CD4-positive, alpha-beta memory T cell (primary cell): ENCODE measurements around the gene ADGRD1. TPM values are rescaled to one million over a fixed set of nuclear protein-coding genes. Genes with fewer than 3 reads are reported as not detected.

Experiments
- CTCF ChIA-PET: fragments of 350-600 bp; sonication (Branson Sonifier 250); formaldehyde crosslinking; loops from one replicate; lab custom pipeline; 2021; ENCODE audit warnings: inconsistent platforms; ENCODE audit not compliant: partially characterized antibody; lab: Charles Lee
- POLR2A ChIA-PET: fragments of 350-600 bp; sonication (Branson Sonifier 250); formaldehyde crosslinking; loops from one replicate; lab custom pipeline; 2021; ENCODE audit not compliant: partially characterized antibody; lab: Charles Lee
- DNase-seq, 5 donors: peaks; one replicate each; pipeline versions ENCODE4 v3.0.0 to v3.0.0-alpha.2; 2020 to 2022; ENCODE audit warnings: mixed read lengths in 1 of 5
- H3K27ac ChIP-seq: one replicate; pipeline ENCODE4 v1.7.0; 2013; ENCODE audit warnings: low read depth, low read length
- H3K27me3 ChIP-seq: 2 replicates; pipeline ENCODE4 v1.7.0; 2013; ENCODE audit warnings: mild to moderate bottlenecking, low read length, moderate library complexity; ENCODE audit not compliant: insufficient read depth
- H3K36me3 ChIP-seq: 2 replicates; pipeline ENCODE4 v1.7.0; 2013; ENCODE audit warnings: mild to moderate bottlenecking, low read length, moderate library complexity; ENCODE audit not compliant: insufficient read depth
- H3K4me1 ChIP-seq: 2 replicates; pipeline ENCODE4 v1.7.0; 2013; ENCODE audit warnings: mild to moderate bottlenecking, low read length, moderate library complexity; ENCODE audit not compliant: insufficient read depth
- H3K4me3 ChIP-seq, 2 donors: one replicate each; pipeline ENCODE4 v1.7.0; 2013; ENCODE audit warnings: low read length in 2 of 2, mild to moderate bottlenecking in 1 of 2
- H3K9me3 ChIP-seq, 2 donors: one replicate each; pipeline ENCODE4 v1.7.0; 2013; ENCODE audit warnings: low read length in 2 of 2, control low read depth in 1 of 2; ENCODE audit not compliant: control insufficient read depth in 1 of 2
- H3K27ac Mint-ChIP-seq, 7 donors: one replicate each; pipeline ENCODE4 v1.8.0; 2020 to 2021; ENCODE audit warnings: mixed read lengths in 7 of 7, mild to moderate bottlenecking in 6 of 7, inconsistent platforms in 3 of 7, moderate library complexity in 3 of 7
- H3K27me3 Mint-ChIP-seq, 2 donors: one replicate each; pipeline ENCODE4 v1.8.0; 2020 to 2021; ENCODE audit warnings: mixed read lengths in 2 of 2
- H3K36me3 Mint-ChIP-seq, 2 donors: one replicate each; pipeline ENCODE4 v1.8.0; 2020 to 2021; ENCODE audit warnings: mixed read lengths in 2 of 2, inconsistent platforms in 1 of 2, mild to moderate bottlenecking in 1 of 2
- H3K4me1 Mint-ChIP-seq, 4 donors: one replicate each; pipeline ENCODE4 v1.8.0; 2020 to 2021; ENCODE audit warnings: mixed read lengths in 4 of 4, mild to moderate bottlenecking in 1 of 4
- H3K4me3 Mint-ChIP-seq, 8 donors: one replicate each; pipeline ENCODE4 v1.8.0; 2020 to 2021; ENCODE audit warnings: mixed read lengths in 8 of 8, mild to moderate bottlenecking in 7 of 8, moderate library complexity in 6 of 8, inconsistent platforms in 3 of 8
- H3K9me3 Mint-ChIP-seq, 8 donors: one replicate each; pipeline ENCODE4 v1.8.0; 2020 to 2021; ENCODE audit warnings: mixed read lengths in 8 of 8, mild to moderate bottlenecking in 5 of 8, inconsistent platforms in 3 of 8, moderate library complexity in 1 of 8
- intact Hi-C: fragments of 100-400 bp; cut with micrococcal nuclease; formaldehyde crosslinking; loops from one replicate; pipeline ENCODE4 v1.15.1; 2023
- polyA plus RNA-seq, 2 donors: library from polyadenylated mRNA; unstranded; fragments of 300-500 nt; fragmentation: Illumina TruSeq; gene quantifications; one replicate each; pipeline ENCODE4 v1.2.3, GENCODE V29; 2021
- total RNA-seq, 2 experiments: library from RNA; stranded (reverse); gene quantifications; one replicate each; pipeline ENCODE4 v1.2.3, GENCODE V29; 2021

Gene ADGRD1
- total and polyA plus RNA-seq, 4 experiments from 2014 or later, result not detected

DNA sequence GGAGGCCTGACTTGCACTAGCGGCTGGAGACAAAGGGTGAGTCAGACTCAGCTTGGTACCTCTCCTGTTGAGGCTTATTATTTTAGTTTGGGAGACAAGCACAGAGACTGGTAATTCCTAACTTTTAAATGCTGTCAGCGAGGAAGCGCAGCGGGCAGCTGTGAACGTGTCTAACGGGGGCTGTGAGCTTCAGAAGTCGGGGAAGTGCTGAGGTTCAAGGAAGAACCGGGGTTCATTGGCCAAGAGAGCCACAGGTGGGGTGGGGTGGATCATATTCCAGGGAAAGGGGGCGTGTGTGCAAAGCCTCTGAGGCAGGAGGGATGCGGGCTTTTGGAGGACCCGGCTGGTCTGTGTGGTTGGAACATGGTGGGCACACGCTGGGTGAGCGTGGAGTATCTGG lies 36.1 kb upstream of the ADGRD1 start:
- peaks cover 7% of the 10 kb centered on the region for H3K27me3 ChIP-seq
- H3K36me3 ChIP-seq, result no peaks in the 10 kb centered on the region
- ChIA-PET POLR2A (no interaction called here), CTCF (no interaction called here)
- H3K9me3 ChIP-seq, result no peaks in the 10 kb centered on the region
- no peak for DNase-seq
- H3K27ac ChIP-seq, result no peak overlapping the region
- Mint-ChIP-seq H3K27me3 (peaks cover 39 to 45% of the 10 kb centered on the region in 2 donors), H3K9me3 (peaks cover 0 to 6% (median 1%) of the 10 kb centered on the region in 8 donors), H3K4me3 (no peak overlapping the region), H3K27ac (no peak overlapping the region), H3K36me3 (no peaks in the 10 kb centered on the region), H3K4me1 (peaks cover 0 to 4% (median 2%) of the 10 kb centered on the region in 4 donors)
- H3K4me1 ChIP-seq, result no peaks in the 10 kb centered on the region
- H3K4me3 ChIP-seq, result no peak overlapping the region
- intact Hi-C loops, result no loop called here

DNA sequence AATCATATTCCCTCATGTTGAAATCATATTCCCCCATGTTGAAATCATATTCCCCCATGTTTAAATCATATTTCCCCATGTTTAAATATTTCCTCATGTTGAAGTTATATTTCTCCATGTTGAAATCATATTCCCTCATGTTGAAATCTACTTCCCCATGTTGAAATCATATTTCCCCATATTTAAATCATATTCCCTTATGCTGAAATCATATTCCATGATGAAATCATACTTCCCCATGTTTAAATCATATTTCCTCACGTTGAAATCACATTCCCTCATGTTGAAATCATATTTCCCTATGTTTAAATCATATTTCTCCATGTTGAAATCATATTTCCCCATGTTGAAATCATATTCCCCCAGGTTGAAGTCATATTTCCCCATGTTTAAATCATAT lies 34.6 kb upstream of the ADGRD1 start:
- Histone ChIP-seq H3K36me3 (no peaks in the 10 kb centered on the region), H3K4me3 (no peak overlapping the region), H3K4me1 (no peaks in the 10 kb centered on the region), H3K9me3 (no peaks in the 10 kb centered on the region), H3K27me3 (peaks cover 7% of the 10 kb centered on the region), H3K27ac (no peak overlapping the region)
- CTCF ChIA-PET, result no interaction called here
- intact Hi-C loops, result no loop called here
- POLR2A ChIA-PET, result no interaction called here
- Mint-ChIP-seq H3K27me3 (peaks cover 37 to 48% of the 10 kb centered on the region in 2 donors), H3K4me1 (peaks cover 0 to 4% (median 2%) of the 10 kb centered on the region in 4 donors), H3K9me3 (peaks cover 0 to 6% (median 2%) of the 10 kb centered on the region in 8 donors), H3K27ac (no peak overlapping the region), H3K4me3 (no peak overlapping the region), H3K36me3 (no peaks in the 10 kb centered on the region)
- no peak for DNase-seq

DNA sequence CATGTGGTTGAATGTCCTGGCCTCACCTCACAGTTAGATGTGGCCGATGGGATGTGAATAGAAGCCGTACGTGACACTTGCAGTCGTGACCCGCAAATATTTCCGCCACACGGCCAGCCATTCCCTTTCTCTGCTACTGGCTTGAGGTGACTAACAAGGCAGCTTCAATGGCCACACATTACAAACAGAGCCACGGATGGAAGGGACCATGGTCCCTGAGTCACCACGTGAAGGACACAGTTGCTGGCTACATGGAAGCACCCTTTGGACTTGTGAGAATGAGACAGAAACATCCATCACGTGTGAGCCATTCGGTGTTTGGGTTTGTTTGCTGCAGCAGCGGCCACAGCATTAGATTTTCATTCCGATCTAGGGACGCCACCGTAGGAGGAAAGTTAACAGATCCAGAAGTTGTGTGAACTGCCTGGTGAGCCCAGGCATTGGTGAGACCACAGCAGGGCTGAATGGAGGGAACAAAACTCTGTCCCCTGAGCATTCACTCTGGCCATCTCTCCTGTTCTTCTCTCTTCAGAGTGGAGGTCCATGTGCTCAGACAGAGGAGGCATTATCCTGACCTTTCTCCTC lies 33.5 kb upstream of the ADGRD1 start:
- ChIA-PET POLR2A (no interaction called here), CTCF (no interaction called here)
- no peak overlapping the region for H3K4me3 ChIP-seq
- H3K27me3 ChIP-seq, result peaks cover 7% of the 10 kb centered on the region
- no peaks in the 10 kb centered on the region for H3K36me3 ChIP-seq
- H3K9me3 ChIP-seq, result no peaks in the 10 kb centered on the region
- H3K27ac ChIP-seq, result no peak overlapping the region
- peaks cover 0 to 4% (median 2%) of the 10 kb centered on the region in 4 donors for H3K4me1 Mint-ChIP-seq
- H3K36me3 Mint-ChIP-seq, result no peaks in the 10 kb centered on the region
- H3K27ac Mint-ChIP-seq, result no peak overlapping the region
- DNase-seq, result no peak
- intact Hi-C loops, result no loop called here
- H3K4me1 ChIP-seq, result no peaks in the 10 kb centered on the region
- H3K9me3 Mint-ChIP-seq, result peaks cover 0 to 6% (median 2%) of the 10 kb centered on the region in 8 donors
- no peak overlapping the region for H3K4me3 Mint-ChIP-seq
- peaks cover 32 to 43% of the 10 kb centered on the region in 2 donors for H3K27me3 Mint-ChIP-seq

DNA sequence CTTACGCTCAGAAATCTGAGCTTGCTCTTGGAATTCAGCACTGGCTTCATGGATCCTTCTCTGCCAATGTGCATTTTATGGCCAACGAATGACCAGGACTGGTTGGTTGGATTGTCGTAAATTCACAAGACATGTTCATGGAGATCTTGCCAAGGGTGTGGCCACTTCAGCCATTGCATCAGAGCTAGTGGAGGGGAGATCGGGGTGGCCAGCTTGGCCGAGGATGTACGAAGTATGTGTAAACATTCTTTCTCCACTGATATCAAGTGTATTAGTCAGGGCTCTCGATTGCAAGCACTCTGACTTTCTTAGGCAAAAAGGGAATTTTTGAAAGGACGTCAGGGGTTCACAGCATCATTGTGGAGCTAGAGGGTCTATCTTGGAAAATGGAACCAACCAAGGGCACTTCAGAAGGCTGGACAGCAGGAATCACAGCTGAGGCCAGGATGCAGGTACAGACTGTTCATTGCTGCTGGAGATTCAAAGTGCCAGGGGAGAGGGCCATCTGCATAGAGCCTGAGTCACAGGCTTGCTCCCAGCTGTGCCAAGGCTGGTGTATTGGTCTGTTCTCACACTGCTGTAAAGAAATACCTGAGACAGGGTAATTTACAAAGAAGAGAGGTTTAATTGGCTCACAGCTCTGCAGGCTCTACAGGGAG lies 32.9 kb upstream of the ADGRD1 start:
- no peaks in the 10 kb centered on the region for H3K4me1 ChIP-seq
- no peak overlapping the region for H3K27ac ChIP-seq
- ChIA-PET CTCF (no interaction called here), POLR2A (no interaction called here)
- H3K4me3 Mint-ChIP-seq, result no peak overlapping the region
- no peaks in the 10 kb centered on the region for H3K36me3 Mint-ChIP-seq
- intact Hi-C loops, result no loop called here
- H3K36me3 ChIP-seq, result no peaks in the 10 kb centered on the region
- peaks cover 0 to 6% (median under 1%) of the 10 kb centered on the region in 8 donors for H3K9me3 Mint-ChIP-seq
- H3K27ac Mint-ChIP-seq, result no peak overlapping the region
- peaks cover 0 to 4% (median 2%) of the 10 kb centered on the region in 4 donors for H3K4me1 Mint-ChIP-seq
- H3K27me3 Mint-ChIP-seq, result peaks cover 33 to 48% of the 10 kb centered on the region in 2 donors
- no peak for DNase-seq
- H3K4me3 ChIP-seq, result no peak overlapping the region
- no peaks in the 10 kb centered on the region for H3K9me3 ChIP-seq
- H3K27me3 ChIP-seq, result peaks cover 7% of the 10 kb centered on the region

DNA sequence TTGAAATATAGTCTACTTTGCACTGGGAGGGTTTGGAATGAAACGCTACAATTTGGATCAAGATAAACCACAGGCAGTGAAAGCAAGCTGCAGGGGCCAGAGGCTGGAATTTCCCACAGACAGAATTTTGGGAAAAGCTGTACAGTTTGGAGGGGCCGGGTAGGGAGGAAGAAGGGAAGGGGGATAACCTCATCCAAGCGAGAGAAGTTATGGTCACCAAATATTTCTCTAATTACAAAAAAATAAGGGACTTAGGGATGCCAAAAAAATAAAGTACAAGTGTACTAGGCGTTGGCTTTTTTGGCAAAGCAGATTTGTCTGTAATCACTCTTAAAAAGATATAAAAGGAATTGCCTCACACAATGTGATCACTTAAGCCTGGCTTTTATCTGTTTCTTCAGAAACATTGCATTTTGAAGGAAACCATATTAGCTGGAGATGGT lies 31.2 kb upstream of the ADGRD1 start:
- H3K36me3 Mint-ChIP-seq, result no peaks in the 10 kb centered on the region
- H3K4me3 ChIP-seq, result no peak overlapping the region
- ChIA-PET POLR2A (no interaction called here), CTCF (no interaction called here)
- H3K36me3 ChIP-seq, result no peaks in the 10 kb centered on the region
- H3K27ac ChIP-seq, result no peak overlapping the region
- no peak overlapping the region for H3K27ac Mint-ChIP-seq
- DNase-seq, result no peak
- no peaks in the 10 kb centered on the region for H3K27me3 ChIP-seq
- intact Hi-C loops, result no loop called here
- H3K4me1 Mint-ChIP-seq, result no peaks in the 10 kb centered on the region
- peaks cover 0 to 6% (median under 1%) of the 10 kb centered on the region in 8 donors for H3K9me3 Mint-ChIP-seq
- peaks cover 23 to 40% of the 10 kb centered on the region in 2 donors for H3K27me3 Mint-ChIP-seq
- H3K4me1 ChIP-seq, result no peaks in the 10 kb centered on the region
- H3K9me3 ChIP-seq, result no peaks in the 10 kb centered on the region
- no peak overlapping the region for H3K4me3 Mint-ChIP-seq

DNA sequence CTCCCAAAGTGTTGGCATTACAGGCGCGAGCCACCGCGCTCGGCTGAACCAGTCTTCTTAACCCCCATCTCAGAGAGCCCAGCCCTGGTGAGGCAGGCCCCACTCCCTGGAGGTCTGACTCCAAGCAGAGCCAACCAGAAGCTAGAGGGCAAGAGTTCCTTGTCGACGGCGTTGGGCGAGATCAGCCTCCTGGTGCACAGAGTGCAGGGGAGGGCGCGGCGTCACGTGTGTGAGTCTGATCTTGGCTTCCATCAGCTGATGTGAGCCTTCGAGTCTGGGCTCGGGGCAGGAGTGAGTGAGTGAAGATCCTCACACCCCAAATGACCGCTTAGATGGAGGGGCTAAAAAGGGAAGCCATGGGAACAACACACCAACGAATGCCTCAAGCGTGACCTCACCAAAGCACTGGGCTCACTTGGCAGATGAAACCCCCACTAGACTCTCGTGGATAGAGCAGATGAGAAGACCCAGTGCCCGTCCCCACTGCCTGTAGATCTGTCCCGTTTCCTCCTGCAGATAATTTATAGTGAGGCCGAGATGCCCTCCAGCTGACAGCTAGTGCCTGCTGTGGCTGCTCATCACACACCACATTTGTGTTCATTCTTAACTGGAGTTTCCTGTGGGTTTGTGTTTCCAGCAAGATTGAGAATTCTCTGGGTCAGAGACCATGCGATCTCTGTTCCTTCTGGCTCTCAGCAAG lies 28.6 kb upstream of the ADGRD1 start:
- no peaks in the 10 kb centered on the region for H3K9me3 ChIP-seq
- Mint-ChIP-seq H3K9me3 (peaks cover 0 to 6% (median under 1%) of the 10 kb centered on the region in 8 donors), H3K27ac (no peak overlapping the region), H3K27me3 (peaks cover 21 to 34% of the 10 kb centered on the region in 2 donors), H3K36me3 (no peaks in the 10 kb centered on the region), H3K4me3 (no peak overlapping the region), H3K4me1 (no peaks in the 10 kb centered on the region)
- CTCF ChIA-PET, result no interaction called here
- no peaks in the 10 kb centered on the region for H3K27me3 ChIP-seq
- no peak overlapping the region for H3K4me3 ChIP-seq
- POLR2A ChIA-PET, result no interaction called here
- H3K36me3 ChIP-seq, result no peaks in the 10 kb centered on the region
- H3K27ac ChIP-seq, result no peak overlapping the region
- intact Hi-C loops, result no loop called here
- no peaks in the 10 kb centered on the region for H3K4me1 ChIP-seq
- DNase-seq, result no peak

DNA sequence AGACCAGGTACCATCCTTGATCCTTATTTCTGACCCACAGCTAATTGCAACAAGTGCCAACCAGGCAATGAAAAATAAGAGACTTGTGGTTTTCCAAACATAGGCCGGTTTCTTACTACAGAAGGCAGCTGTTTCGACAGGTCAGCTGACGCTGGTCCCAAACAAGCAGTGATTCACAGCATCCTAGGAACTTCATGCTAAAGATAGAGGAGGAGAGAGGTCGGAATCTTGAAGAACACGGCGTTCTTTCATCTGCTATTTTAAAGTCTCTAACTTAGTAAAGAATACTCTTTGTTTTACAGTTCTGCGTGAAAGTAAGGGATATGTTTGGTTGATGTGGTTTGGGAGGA lies 28.1 kb upstream of the ADGRD1 start:
- Histone ChIP-seq H3K27me3 (no peaks in the 10 kb centered on the region), H3K4me1 (no peaks in the 10 kb centered on the region), H3K4me3 (no peak overlapping the region), H3K9me3 (no peaks in the 10 kb centered on the region), H3K36me3 (no peaks in the 10 kb centered on the region), H3K27ac (no peak overlapping the region)
- Mint-ChIP-seq H3K36me3 (no peaks in the 10 kb centered on the region), H3K4me3 (no peak overlapping the region), H3K27me3 (peaks cover 23 to 33% of the 10 kb centered on the region in 2 donors), H3K4me1 (no peaks in the 10 kb centered on the region), H3K9me3 (peaks cover 0 to 6% (median under 1%) of the 10 kb centered on the region in 8 donors), H3K27ac (no peak overlapping the region)
- POLR2A ChIA-PET, result no interaction called here
- intact Hi-C loops, result no loop called here
- CTCF ChIA-PET, result no interaction called here
- DNase-seq, result no peak
